ENCODE data around the gene ABCF2.

Gene ABCF2

GRCh38 chr7:151236406-151236805 lies 9.4 kb upstream of the ABCF2 start:
- no peak for TF ChIP-seq NFRKB (IDR thresholded peaks at IDR 0.05)
- TF ChIP-seq ELF4 (IDR thresholded peaks at IDR 0.05), result no peak
- TF ChIP-seq LEF1 (IDR thresholded peaks at IDR 0.05; ENCODE audit: borderline replicate concordance), result no peak
- no peak for TF ChIP-seq FOXM1 (IDR thresholded peaks at IDR 0.05; ENCODE audit: borderline replicate concordance)
- TF ChIP-seq CTBP1 (IDR thresholded peaks at IDR 0.05; ENCODE audit: borderline replicate concordance), result no peak
- TF ChIP-seq L3MBTL2 (conservative IDR thresholded peaks at IDR 0.05), result no peak
- no peak for TF ChIP-seq FOXA1 (IDR thresholded peaks at IDR 0.05)
- no peak for TF ChIP-seq BHLHE40 (IDR thresholded peaks at IDR 0.05; ENCODE audit: borderline replicate concordance)
- no peak for TF ChIP-seq HDGF (IDR thresholded peaks at IDR 0.05; ENCODE audit: borderline replicate concordance)
- TF ChIP-seq FOXK2 (IDR thresholded peaks at IDR 0.05), result no peak
- no peak for TF ChIP-seq SUZ12 (IDR thresholded peaks at IDR 0.05)
- TF ChIP-seq ZNF384 (IDR thresholded peaks at IDR 0.05), result no peak
- TF ChIP-seq TARDBP (IDR thresholded peaks at IDR 0.05), result no peak
- ChIA-PET POLR2A (interaction anchor here (0.8 to 2.6 kb wide), 6 partner anchors 8 to 15 kb away, joined by 3 to 36 read pairs (median 4); partner anchors contain the start of gene ABCF2), CTCF (interaction anchor here (0.6 to 4.8 kb wide), 3 partner anchors 8 to 23 kb away, joined by 3 to 31 read pairs (median 12); no protein-coding TSS in a partner anchor)
- no peak for DNase-seq (ENCODE audit: extremely low spot score)

DNA sequence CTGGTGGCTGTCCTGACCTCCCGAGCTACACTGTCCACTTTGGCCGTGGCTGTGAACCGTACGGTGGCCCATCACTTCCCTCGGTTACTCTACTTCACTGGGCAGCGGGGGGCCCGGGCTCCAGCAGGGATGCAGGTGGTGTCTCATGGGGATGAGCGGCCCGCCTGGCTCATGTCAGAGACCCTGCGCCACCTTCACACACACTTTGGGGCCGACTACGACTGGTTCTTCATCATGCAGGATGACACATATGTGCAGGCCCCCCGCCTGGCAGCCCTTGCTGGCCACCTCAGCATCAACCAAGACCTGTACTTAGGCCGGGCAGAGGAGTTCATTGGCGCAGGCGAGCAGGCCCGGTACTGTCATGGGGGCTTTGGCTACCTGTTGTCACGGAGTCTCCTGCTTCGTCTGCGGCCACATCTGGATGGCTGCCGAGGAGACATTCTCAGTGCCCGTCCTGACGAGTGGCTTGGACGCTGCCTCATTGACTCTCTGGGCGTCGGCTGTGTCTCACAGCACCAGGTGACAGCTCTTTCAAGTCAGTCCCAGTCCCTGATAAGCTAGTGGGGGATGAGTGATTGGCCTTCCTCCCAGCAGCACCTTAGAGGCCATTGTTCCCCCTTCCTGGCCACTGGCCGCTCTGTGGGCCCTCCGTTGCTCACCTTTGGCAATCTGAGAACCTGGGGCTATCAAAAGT lies 8.2 kb upstream of the ABCF2 start:
- ChIA-PET CTCF (interaction anchor here (0.8 to 4.8 kb wide), 3 partner anchors 9 to 12 kb away, joined by 3 to 31 read pairs (median 3); no protein-coding TSS in a partner anchor), POLR2A (interaction anchor here (0.5 to 2.6 kb wide), 3 partner anchors 8 to 204 kb away, joined by 3 to 36 read pairs (median 5); partner anchors contain the start of gene ABCF2)
- TF ChIP-seq L3MBTL2 (conservative IDR thresholded peaks at IDR 0.05) (no peak), ARNT (IDR thresholded peaks at IDR 0.05) (no peak), LEF1 (IDR thresholded peaks at IDR 0.05; ENCODE audit: borderline replicate concordance) (no peak), ELF4 (IDR thresholded peaks at IDR 0.05) (no peak), TARDBP (IDR thresholded peaks at IDR 0.05) (no peak), SUZ12 (IDR thresholded peaks at IDR 0.05) (no peak), ZNF384 (IDR thresholded peaks at IDR 0.05) (no peak), FOXM1 (IDR thresholded peaks at IDR 0.05; ENCODE audit: borderline replicate concordance) (no peak), SP1 (IDR thresholded peaks at IDR 0.05) (no peak), NFRKB (IDR thresholded peaks at IDR 0.05) (no peak), FOXA1 (IDR thresholded peaks at IDR 0.05) (no peak), BHLHE40 (IDR thresholded peaks at IDR 0.05; ENCODE audit: borderline replicate concordance) (no peak), FOXK2 (IDR thresholded peaks at IDR 0.05) (no peak), CTBP1 (IDR thresholded peaks at IDR 0.05; ENCODE audit: borderline replicate concordance) (no peak), HDGF (IDR thresholded peaks at IDR 0.05; ENCODE audit: borderline replicate concordance) (no peak)
- TF ChIP-seq, protein P1, sequence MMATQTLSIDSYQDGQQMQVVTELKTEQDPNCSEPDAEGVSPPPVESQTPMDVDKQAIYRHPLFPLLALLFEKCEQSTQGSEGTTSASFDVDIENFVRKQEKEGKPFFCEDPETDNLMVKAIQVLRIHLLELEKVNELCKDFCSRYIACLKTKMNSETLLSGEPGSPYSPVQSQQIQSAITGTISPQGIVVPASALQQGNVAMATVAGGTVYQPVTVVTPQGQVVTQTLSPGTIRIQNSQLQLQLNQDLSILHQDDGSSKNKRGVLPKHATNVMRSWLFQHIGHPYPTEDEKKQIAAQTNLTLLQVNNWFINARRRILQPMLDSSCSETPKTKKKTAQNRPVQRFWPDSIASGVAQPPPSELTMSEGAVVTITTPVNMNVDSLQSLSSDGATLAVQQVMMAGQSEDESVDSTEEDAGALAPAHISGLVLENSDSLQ (IDR thresholded peaks at IDR 0.05), result no peak
- no peak for DNase-seq (ENCODE audit: extremely low spot score)

DNA sequence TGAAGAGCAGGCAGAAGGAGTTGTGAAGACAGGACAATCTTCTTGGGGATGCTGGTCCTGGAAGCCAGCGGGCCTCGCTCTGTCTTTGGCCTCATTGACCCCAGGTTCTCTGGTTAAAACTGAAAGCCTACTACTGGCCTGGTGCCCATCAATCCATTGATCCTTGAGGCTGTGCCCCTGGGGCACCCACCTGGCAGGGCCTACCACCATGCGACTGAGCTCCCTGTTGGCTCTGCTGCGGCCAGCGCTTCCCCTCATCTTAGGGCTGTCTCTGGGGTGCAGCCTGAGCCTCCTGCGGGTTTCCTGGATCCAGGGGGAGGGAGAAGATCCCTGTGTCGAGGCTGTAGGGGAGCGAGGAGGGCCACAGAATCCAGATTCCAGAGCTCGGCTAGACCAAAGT lies 6.8 kb upstream of the ABCF2 start:
- CTCF ChIA-PET, result interaction anchor here (0.6 to 4.8 kb wide), 3 partner anchors 9 to 110 kb away, joined by 3 to 31 read pairs (median 4); no protein-coding TSS in a partner anchor
- no peak for TF ChIP-seq FOXK2 (IDR thresholded peaks at IDR 0.05)
- POLR2A ChIA-PET, result interaction anchor here (2.1 to 2.3 kb wide), 2 partner anchors 15 to 18 kb away, joined by 7 to 10 read pairs; no protein-coding TSS in a partner anchor
- no peak for DNase-seq (ENCODE audit: extremely low spot score)

GRCh38 chr7:151232917-151233701 lies 6.1 kb upstream of the ABCF2 start:
- TF ChIP-seq ZNF384 (IDR thresholded peaks at IDR 0.05), result no peak
- TF ChIP-seq ARNT (IDR thresholded peaks at IDR 0.05), result no peak
- no peak for TF ChIP-seq FOXK2 (IDR thresholded peaks at IDR 0.05)
- TF ChIP-seq NFRKB (IDR thresholded peaks at IDR 0.05), result no peak
- ChIA-PET CTCF (interaction anchor here (0.6 to 4.8 kb wide), 4 partner anchors 10 to 124 kb away, joined by 3 to 31 read pairs (median 4); no protein-coding TSS in a partner anchor), POLR2A (interaction anchor here (0.6 to 2.3 kb wide), 16 partner anchors 8 to 152 kb away, joined by 3 to 17 read pairs (median 5); partner anchors contain the start of genes AGAP3, FASTK and SMARCD3)
- peak; percentile 64 for DNase-seq (ENCODE audit: extremely low spot score)

- TF ChIP-seq SUZ12 (IDR thresholded peaks at IDR 0.05) (no peak), HDGF (IDR thresholded peaks at IDR 0.05; ENCODE audit: borderline replicate concordance) (no peak), SP1 (IDR thresholded peaks at IDR 0.05) (no peak), TARDBP (IDR thresholded peaks at IDR 0.05) (no peak), LEF1 (IDR thresholded peaks at IDR 0.05; ENCODE audit: borderline replicate concordance) (no peak), NFRKB (IDR thresholded peaks at IDR 0.05) (no peak), L3MBTL2 (conservative IDR thresholded peaks at IDR 0.05) (no peak; the same call in 1 of the 2 replicates)
- TF ChIP-seq, protein P1 (IDR thresholded peaks at IDR 0.05), result peak; percentile 99
- ChIA-PET CTCF (interaction anchor here (0.6 to 4.8 kb wide), 2 partner anchors 12 to 123 kb away, joined by 4 to 31 read pairs; no protein-coding TSS in a partner anchor), POLR2A (interaction anchor here (0.6 to 2.3 kb wide), 16 partner anchors 9 to 151 kb away, joined by 3 to 17 read pairs (median 5); partner anchors contain the start of genes AGAP3, FASTK and SMARCD3)
- DNase-seq (ENCODE audit: extremely low spot score), result peak; percentile 97
Observed at GRCh38 chr7:151232091-151232916, 5.3 kb upstream of the ABCF2 start, which contains the start of gene CHPF2. Gene CHPF2, plus strand, starts transcription at chr7:151232483. Its CDS starts 1,529 bp downstream, at chr7:151234012.
